Measurements from ENCODE around the gene APCDD1. TPM values are rescaled to one million over a fixed set of nuclear protein-coding genes. Genes with fewer than 3 reads are reported as not detected.

The APCDD1 gene
- under 1 TPM in 1 of 3 donors, not detected in 2; 0.21 TPM for total RNA-seq

GRCh38 chr18:10453806-10454680 lies at the start of gene APCDD1:
APCDD1 (plus strand) TSS chr18:10454635; CDS start chr18:10454982, 347 bp downstream.
- Mint-ChIP-seq H3K27me3 (ENCODE audit: low read depth) (peaks cover 50% of the 10 kb centered on the region), H3K36me3 (ENCODE audit: insufficient read depth) (no peaks in the 10 kb centered on the region), H3K4me3 (peak within 1 kb of the TSS; percentile 25), H3K4me1 (ENCODE audit: low read depth) (peaks cover 2% of the 10 kb centered on the region), H3K9me3 (no peaks in the 10 kb centered on the region)
- ATAC-seq: peak in 1 of 2 donors; percentile 34
- DNase-seq: no peak

DNA sequence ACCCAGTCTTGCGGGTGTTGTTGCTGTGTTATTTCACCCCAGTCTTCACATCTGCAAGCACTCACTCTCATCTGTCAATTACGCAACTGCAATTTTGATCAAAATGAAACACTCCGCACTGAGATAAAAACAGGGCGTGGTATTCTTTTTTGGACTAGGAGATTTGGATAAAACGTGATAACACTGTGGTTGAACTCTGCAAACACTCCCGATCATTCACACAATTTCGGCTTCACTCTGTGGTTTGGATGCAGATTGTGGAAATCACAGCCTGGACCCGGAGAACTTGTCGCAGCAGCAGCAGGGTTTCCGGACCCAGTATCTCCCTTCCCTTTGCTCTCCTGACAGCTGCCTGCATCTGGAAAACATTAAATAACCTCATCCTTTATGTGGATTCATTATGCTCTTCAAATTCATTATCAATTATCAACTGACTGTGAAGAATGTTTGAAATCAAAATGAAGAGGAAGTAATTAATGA lies 49.4 kb upstream of the APCDD1 start:
- DNase-seq (no peak), ATAC-seq (no peak)
- H3K4me3 Mint-ChIP-seq: no peak overlapping the region
- H3K27me3 Mint-ChIP-seq (ENCODE audit: low read depth): peaks cover 3% of the 10 kb centered on the region
- no peaks in the 10 kb centered on the region for H3K4me1 Mint-ChIP-seq (ENCODE audit: low read depth)
- no peaks in the 10 kb centered on the region for H3K36me3 Mint-ChIP-seq (ENCODE audit: insufficient read depth)
- no peaks in the 10 kb centered on the region for H3K9me3 Mint-ChIP-seq

DNA sequence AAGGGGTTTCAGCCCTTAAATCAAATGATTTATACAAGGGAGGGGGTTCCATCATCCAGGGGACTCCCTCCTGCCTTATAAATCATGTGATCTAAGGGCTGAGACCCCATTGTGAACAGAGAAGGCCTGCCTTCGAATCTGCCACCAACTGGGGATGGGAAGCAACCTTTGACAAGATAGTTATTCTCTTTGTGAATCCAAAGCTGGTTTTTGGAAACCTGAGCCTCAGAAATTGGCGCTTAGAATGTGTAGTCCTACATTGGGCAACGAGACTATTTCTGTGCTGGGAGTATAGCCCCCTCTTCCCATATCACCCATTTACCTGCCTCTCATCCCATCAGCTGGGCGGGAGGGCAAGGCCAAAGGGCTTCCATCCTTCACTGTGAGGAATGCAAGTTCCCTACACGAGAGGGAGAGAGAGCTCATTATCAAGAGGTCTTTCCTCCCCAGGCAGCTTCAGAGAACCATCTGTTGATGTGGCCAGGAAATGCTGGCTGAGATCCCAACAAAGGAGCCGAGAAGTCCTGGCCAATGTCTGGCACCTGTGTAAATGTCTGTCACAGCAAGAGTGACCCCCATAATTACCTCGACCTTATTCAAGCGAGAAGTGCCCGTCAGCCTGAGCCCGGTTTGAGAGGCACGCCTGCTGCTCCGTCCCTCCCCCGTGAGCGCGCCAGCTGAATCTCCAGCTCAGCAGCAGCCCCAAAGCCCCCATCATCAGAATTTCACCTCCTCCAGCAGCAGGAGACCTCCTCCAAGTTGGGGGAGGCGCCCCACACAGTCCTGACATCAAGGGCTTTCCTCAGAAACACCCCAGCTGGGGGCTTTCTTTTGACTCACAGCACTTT lies 48.4 kb upstream of the APCDD1 start:
- H3K4me3 Mint-ChIP-seq: no peak overlapping the region
- no peak for ATAC-seq
- H3K36me3 Mint-ChIP-seq (ENCODE audit: insufficient read depth): no peaks in the 10 kb centered on the region
- peaks cover 3% of the 10 kb centered on the region for H3K27me3 Mint-ChIP-seq (ENCODE audit: low read depth)
- DNase-seq: no peak
- H3K4me1 Mint-ChIP-seq (ENCODE audit: low read depth): no peaks in the 10 kb centered on the region
- H3K9me3 Mint-ChIP-seq: no peaks in the 10 kb centered on the region

DNA sequence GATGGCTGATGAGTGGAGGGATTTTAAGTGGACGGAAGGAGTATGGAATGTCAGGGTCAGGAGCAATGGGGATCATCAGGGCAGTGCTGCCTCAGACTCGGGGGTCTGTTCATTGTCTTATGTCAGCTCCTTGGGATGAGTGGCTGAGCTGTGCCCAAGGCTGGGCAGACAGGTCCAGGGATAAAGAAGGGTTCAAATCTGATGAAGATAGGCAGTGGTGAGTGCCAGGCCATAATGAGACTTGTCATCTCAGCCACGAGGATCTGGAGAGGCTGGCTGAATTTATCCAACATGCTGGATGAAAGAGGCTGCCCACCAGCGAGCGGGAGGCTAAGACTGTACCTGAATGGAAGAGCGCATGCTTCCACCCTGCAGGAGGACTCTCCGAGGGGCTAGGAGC lies 46.3 kb upstream of the APCDD1 start:
- ATAC-seq: no peak
- Mint-ChIP-seq H3K4me1 (ENCODE audit: low read depth) (no peaks in the 10 kb centered on the region), H3K27me3 (ENCODE audit: low read depth) (peaks cover 3% of the 10 kb centered on the region), H3K36me3 (ENCODE audit: insufficient read depth) (no peaks in the 10 kb centered on the region), H3K9me3 (no peaks in the 10 kb centered on the region), H3K4me3 (no peak overlapping the region)
- DNase-seq: no peak

GRCh38 chr18:10409041-10409440 lies 45.4 kb upstream of the APCDD1 start:
- H3K27me3 Mint-ChIP-seq (ENCODE audit: low read depth): peaks cover 3% of the 10 kb centered on the region
- no peaks in the 10 kb centered on the region for H3K9me3 Mint-ChIP-seq
- H3K4me1 Mint-ChIP-seq (ENCODE audit: low read depth): no peaks in the 10 kb centered on the region
- DNase-seq (no peak), ATAC-seq (no peak)
- no peak overlapping the region for H3K4me3 Mint-ChIP-seq
- no peaks in the 10 kb centered on the region for H3K36me3 Mint-ChIP-seq (ENCODE audit: insufficient read depth)

- ATAC-seq (peak in 1 of 2 donors; percentile 23), DNase-seq (no peak)
- Mint-ChIP-seq H3K4me3 (no peak overlapping the region), H3K9me3 (no peaks in the 10 kb centered on the region), H3K36me3 (ENCODE audit: insufficient read depth) (no peaks in the 10 kb centered on the region), H3K27me3 (ENCODE audit: low read depth) (peaks cover 11% of the 10 kb centered on the region), H3K4me1 (ENCODE audit: low read depth) (no peaks in the 10 kb centered on the region)
Measured at GRCh38 chr18:10410472-10411308, 43.7 kb upstream of the APCDD1 start.

DNA sequence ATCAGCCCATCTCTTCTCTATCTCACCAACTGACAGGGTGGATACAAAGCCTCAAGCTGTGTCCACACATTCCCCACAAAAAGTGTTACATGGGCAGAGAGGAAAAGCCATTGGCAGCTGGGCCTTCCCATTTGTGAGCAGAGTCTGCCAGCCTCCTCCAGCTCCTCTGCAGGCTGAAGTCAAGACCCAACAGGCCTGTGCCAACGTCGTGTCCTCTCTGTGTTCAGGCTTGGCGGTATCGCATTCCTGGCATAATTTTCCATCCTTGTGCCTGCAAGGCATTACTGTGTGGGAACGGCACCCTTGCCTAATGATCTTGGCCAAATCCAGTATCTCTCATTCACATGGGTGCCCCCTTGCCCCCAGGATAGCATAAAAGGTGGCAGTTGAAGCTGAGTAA lies 41.5 kb upstream of the APCDD1 start:
- Mint-ChIP-seq H3K27me3 (ENCODE audit: low read depth) (peaks cover 11% of the 10 kb centered on the region), H3K36me3 (ENCODE audit: insufficient read depth) (no peaks in the 10 kb centered on the region), H3K9me3 (no peaks in the 10 kb centered on the region), H3K4me1 (ENCODE audit: low read depth) (no peaks in the 10 kb centered on the region), H3K4me3 (no peak overlapping the region)
- DNase-seq (no peak), ATAC-seq (no peak)

- Mint-ChIP-seq H3K27me3 (ENCODE audit: low read depth) (peaks cover 8% of the 10 kb centered on the region), H3K9me3 (no peaks in the 10 kb centered on the region), H3K4me3 (no peak overlapping the region), H3K36me3 (ENCODE audit: insufficient read depth) (no peaks in the 10 kb centered on the region), H3K4me1 (ENCODE audit: low read depth) (no peaks in the 10 kb centered on the region)
- no peak for DNase-seq
- no peak for ATAC-seq
Measured at GRCh38 chr18:10413722-10414121, 40.7 kb upstream of the APCDD1 start.

DNA sequence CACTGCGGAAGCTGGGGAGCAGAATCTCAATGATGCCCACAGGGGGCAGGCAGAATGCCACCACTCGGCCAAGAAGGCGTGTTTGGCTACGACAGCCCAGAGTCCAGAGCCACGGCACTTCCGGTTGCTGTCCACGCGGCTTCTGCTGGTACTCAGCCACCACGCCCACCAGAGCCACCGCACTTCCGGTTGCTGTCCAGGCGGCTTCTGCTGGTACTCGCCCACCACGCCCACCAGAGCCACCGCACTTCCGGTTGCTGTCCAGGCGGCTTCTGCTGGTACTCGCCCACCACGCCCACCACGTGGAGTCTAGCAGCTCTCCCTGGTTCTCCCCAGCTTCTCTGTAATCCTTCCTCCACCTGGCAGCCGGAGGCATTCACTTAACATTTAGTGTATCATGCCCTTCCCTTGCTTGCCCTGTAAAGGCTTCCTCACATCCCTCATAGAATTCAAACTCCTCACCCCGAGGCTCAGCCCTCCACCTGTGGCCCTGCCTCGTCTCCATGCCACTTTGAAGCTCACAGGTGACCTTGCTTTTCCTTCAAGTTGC lies 40.1 kb upstream of the APCDD1 start:
- no peaks in the 10 kb centered on the region for H3K36me3 Mint-ChIP-seq (ENCODE audit: insufficient read depth)
- ATAC-seq: no peak
- no peaks in the 10 kb centered on the region for H3K4me1 Mint-ChIP-seq (ENCODE audit: low read depth)
- peaks cover 8% of the 10 kb centered on the region for H3K27me3 Mint-ChIP-seq (ENCODE audit: low read depth)
- H3K9me3 Mint-ChIP-seq: no peaks in the 10 kb centered on the region
- no peak for DNase-seq
- H3K4me3 Mint-ChIP-seq: no peak overlapping the region

- no peak for ATAC-seq
- no peak for DNase-seq
- H3K4me3 Mint-ChIP-seq: no peak overlapping the region
- peaks cover 8% of the 10 kb centered on the region for H3K27me3 Mint-ChIP-seq (ENCODE audit: low read depth)
- no peaks in the 10 kb centered on the region for H3K9me3 Mint-ChIP-seq
- no peaks in the 10 kb centered on the region for H3K4me1 Mint-ChIP-seq (ENCODE audit: low read depth)
- H3K36me3 Mint-ChIP-seq (ENCODE audit: insufficient read depth): no peaks in the 10 kb centered on the region
Measured at GRCh38 chr18:10416065-10416464, 38.4 kb upstream of the APCDD1 start.

DNA sequence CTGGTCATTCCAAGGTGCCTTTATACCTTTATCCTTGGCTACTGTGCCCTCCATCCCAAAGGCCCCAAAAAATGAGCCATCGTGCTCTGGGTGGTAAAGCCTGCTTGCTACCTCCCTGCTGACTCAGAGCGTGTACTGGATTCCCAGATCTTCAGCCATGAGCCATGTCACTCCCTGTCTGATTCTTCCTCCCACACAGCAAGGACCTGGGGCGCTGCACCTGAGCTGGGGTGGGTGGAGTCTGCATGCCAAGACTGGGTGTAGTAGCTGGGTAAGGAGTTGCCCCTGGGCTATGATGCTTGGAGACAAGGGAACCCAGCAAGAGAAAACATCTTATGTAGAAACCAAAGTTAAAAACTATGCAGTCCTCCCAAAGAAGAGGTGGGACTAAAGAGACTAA lies 37.2 kb upstream of the APCDD1 start:
- H3K36me3 Mint-ChIP-seq (ENCODE audit: insufficient read depth): no peaks in the 10 kb centered on the region
- no peak overlapping the region for H3K4me3 Mint-ChIP-seq
- ATAC-seq (no peak), DNase-seq (no peak)
- H3K9me3 Mint-ChIP-seq: no peaks in the 10 kb centered on the region
- H3K27me3 Mint-ChIP-seq (ENCODE audit: low read depth): peaks cover 8% of the 10 kb centered on the region
- no peaks in the 10 kb centered on the region for H3K4me1 Mint-ChIP-seq (ENCODE audit: low read depth)

DNA sequence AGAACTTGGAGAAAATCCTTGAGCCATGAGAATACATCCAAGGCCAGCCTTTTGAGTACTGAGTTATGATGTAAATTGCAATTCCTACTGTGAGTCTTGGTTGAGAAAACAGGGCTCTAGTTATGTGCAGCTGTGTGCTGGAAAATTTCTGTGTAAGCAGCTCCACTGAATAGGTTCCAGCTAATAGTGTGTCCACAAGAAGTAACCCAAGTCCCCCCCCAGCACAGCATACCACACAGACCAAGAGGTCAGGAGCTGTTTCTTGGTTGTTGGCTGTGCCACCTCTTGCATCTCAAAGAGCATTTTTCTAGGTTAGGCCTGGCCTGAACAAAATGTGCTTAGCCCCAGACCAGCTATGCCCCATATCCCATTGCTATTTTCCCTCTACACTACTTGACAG lies 36.8 kb upstream of the APCDD1 start:
- ATAC-seq (no peak), DNase-seq (no peak)
- Mint-ChIP-seq H3K9me3 (no peaks in the 10 kb centered on the region), H3K27me3 (ENCODE audit: low read depth) (peaks cover 8% of the 10 kb centered on the region), H3K4me3 (no peak overlapping the region), H3K36me3 (ENCODE audit: insufficient read depth) (no peaks in the 10 kb centered on the region), H3K4me1 (ENCODE audit: low read depth) (no peaks in the 10 kb centered on the region)

DNA sequence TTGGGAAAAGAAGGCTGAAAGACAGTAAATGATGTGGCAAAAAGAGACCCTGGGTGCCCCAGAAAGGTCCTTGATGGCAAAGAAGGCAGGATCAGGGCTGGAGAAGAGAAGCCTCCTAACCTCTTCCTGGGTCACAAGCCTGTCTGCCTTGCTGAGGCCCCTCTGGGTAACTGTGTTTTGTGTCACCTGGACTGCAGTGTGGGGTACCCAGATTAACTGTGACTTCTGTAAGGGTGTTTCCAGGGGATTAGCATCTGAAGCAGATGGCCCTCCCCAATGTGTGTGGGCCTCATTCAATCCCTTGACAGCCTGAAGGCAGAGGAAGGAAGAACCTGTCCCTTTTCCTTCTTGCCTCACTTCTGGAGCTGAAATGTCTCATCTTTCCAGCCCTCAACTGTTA lies 35.6 kb upstream of the APCDD1 start:
- no peaks in the 10 kb centered on the region for H3K36me3 Mint-ChIP-seq (ENCODE audit: insufficient read depth)
- no peaks in the 10 kb centered on the region for H3K9me3 Mint-ChIP-seq
- no peak overlapping the region for H3K4me3 Mint-ChIP-seq
- no peaks in the 10 kb centered on the region for H3K4me1 Mint-ChIP-seq (ENCODE audit: low read depth)
- no peak for DNase-seq
- no peak for ATAC-seq
- peaks cover 8% of the 10 kb centered on the region for H3K27me3 Mint-ChIP-seq (ENCODE audit: low read depth)
